ENCODE data around the gene FAM228B. TPM values are rescaled to one million over a fixed set of nuclear protein-coding genes. Genes with fewer than 3 reads are reported as not detected.
"Not testable (repeated sequence)": the region's sequence is repeated elsewhere in the genome, so short reads cannot be mapped to it uniquely, and the experiment has no call there.

FAM228B gene
- total RNA-seq, 1 donor from 2014 or later: 63.1 TPM

- DNase-seq (ENCODE audit: low spot score): no peak
These were observed 34.9 kb downstream of the FAM228B start for GRCh38 chr2:24158131-24158530.

GRCh38 chr2:24159708-24160107, 36.4 kb downstream of the FAM228B start:
- DNase-seq (ENCODE audit: low spot score): no peak

DNA sequence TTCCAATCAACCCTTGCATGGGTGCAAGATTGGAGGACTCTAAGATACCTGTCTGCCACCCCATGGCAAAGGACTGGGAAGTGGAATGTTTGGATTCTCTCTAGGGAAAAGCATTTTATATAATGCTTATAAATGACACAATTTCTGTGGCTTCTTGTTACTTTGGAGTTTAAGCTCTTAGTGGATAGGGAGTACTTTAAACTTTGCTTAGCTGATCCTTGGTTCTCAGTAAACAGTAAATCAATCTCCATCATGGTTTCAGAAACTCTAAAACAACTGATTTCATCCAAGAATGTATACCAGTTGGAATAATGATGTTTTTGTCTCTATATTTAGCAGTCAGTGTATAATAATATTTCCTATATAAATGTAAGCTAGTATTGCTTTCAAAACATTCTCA, 37.5 kb downstream of the FAM228B start:
- DNase-seq (ENCODE audit: low spot score): no peak

DNA sequence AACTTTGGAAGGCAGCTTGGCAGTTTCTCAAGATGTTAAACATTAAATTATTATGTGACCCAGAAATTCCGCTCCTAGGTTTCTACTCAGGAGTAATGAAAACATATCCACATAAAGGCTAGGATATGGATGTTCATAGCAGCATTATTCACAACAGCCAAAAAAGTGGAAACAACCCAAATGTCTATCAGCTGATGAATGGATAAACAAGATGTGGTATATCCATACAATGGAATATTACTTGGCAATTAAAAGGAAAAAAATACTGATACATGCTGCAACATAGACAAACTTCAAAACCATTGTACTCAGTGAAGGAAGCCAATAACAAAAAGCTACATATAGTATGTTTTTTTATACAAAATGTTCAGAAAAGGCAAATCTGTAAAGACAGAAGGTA, 39.2 kb downstream of the FAM228B start:
- DNase-seq (ENCODE audit: low spot score): no peak

DNA sequence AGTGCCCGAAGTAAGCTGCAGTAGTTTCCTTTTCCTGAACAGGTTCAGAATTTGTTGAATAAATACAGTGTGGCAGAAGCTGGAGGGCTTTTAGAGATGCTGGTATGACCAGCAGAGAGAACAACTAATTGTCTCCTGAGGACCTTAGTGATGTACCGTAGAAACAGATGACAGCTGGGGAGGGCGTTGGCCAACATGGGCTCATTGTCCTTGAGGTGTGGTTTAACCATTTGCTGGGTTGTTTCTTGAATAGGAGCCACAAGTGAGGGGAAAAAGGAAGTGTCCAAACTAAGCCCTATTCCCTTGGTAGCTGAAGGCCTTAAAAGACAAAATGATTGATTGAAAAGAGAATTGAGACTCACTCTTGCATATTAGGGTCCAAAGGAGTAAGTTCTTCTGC, 39.9 kb downstream of the FAM228B start:
- DNase-seq (ENCODE audit: low spot score): no peak

GRCh38 chr2:24163601-24164000, 40.3 kb downstream of the FAM228B start:
- DNase-seq (ENCODE audit: low spot score): no peak

DNA sequence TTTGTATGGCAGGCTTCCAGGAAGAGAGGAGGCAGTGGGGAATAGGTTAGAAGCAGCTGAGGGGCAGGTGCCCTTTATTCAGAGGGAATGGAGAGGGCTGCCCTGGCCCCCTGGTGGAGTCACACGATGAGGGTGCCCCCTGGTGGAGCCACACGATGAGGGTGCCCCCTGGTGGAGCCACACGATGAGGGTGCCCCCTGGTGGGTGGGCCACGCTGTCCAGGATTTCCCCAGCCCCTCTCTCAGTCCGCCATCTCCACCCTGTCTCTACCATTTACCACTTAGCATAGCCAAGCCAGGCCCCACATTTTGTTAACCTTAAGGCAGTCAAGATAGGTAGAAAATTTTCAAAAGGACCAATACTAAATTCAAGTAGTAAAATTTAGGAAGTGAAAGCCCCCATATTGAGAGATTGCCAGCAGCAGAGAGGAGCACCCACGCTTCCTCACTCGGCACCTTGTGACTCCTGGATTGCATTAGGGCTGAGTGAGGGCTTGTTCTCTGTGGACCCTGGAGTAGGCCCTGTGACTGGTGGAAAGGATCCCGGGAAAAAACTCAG, 41.2 kb downstream of the FAM228B start:
- no peak for DNase-seq (ENCODE audit: low spot score)

DNA sequence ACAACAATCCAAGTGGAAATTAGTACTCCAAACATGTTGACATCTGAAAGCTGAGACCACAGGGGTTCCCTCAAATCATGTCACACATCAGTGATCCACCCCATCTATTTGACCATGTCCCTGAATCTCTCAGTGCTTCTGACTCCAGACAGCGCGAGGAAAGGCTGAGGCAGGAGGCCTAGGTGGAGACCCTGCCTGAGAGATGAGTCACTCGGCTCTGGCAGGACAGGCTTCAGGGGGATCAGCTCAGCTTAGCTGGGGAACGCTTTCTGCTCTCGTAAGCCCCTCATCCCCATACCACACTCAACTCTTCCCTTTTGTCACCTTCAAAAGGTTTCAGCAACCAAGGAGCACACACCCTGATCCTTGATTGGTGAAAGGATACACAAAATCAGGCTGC, 45.8 kb downstream of the FAM228B start:
- peak; percentile 75 for DNase-seq (ENCODE audit: low spot score)

GRCh38 chr2:24174851-24175277, 51.6 kb downstream of the FAM228B start, which contains the start of gene FAM228A:
Gene FAM228A (plus strand): TSS chr2:24175053. CDS start chr2:24175481, 428 bp downstream.
- no peak for DNase-seq (ENCODE audit: low spot score)

GRCh38 chr2:24175631-24176187, 52.4 kb downstream of the FAM228B start:
- DNase-seq (ENCODE audit: low spot score): peak; percentile 15

- peak; percentile 44 for DNase-seq (ENCODE audit: low spot score)
These were observed 53.1 kb downstream of the FAM228B start for GRCh38 chr2:24176326-24176725.

- no peak for DNase-seq (ENCODE audit: low spot score)
These were observed 56.4 kb downstream of the FAM228B start for GRCh38 chr2:24179683-24180082.

- DNase-seq (ENCODE audit: low spot score): no peak
These were observed 58.6 kb downstream of the FAM228B start for GRCh38 chr2:24181849-24182248.

DNA sequence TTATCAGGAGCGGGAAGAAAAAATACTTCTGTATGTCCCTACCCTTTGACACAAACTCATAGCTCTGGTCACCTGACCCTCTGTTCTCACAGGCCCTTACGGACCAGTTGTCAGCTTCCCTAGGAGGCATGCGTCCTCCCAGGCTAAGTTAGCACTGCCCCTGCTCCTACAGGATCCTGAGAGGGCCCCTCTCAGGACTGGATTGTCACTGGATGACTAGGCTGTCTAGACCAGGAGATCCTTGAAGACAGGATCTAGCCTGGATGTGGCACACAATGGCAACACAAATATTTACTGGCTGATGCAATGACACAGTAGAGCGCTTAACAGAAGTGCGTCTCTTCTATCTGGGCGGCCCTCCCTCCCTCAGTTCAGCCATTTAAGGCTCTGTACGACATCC, 59.2 kb downstream of the FAM228B start:
- no peak for DNase-seq (ENCODE audit: low spot score)

DNA sequence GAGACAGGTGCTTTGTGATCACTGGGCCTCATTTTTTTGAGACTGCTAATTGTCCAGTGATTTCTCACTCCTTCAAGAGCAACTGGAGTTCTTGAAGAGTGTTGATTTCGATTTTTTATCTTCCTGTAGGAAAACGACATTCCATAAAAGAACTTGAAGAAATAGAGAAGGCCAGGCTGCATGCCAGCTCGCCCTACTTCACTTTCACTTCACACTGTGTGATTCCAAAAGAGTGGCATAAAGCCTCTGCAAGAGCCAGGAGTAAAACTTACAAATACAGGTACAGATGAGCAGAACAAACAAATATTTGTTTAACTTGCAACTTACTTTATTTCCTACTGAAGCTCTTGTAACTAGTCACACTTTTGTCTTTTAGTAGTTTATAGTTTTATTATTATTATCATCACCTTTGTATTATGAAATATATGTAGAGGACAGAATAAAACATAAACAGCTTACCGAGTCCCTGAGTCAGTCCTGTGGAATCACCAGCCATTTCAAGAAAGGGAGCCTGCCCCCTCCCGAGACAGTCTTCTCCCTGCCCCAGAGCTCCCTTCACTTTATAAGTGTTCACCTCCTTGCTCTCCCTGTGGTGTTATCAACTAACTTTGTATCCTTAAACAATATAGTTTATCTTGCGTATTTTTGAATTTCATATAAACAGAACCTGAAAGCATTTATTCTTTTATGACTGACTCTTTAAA, 60.2 kb downstream of the FAM228B start:
- DNase-seq (ENCODE audit: low spot score): no peak

DNA sequence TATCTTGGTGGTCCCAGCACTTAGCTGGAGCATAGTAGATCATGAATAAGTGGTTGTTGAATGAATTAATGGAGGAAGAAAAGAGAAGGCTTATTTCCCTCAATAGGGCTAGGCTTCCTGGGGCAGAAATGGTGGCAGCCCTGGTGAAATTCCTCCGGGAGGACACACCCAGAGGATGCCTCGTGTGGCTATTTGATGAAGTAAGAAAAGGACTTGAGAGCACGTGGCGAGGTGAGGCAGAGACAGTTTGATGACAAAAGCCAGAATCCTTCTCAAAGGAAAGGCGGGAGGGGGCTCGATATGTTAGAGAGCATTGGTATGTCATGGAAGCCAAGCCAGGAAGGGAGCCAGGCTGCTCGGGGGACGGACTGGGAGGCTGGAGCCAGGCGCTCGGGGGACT, 66.3 kb downstream of the FAM228B start:
- DNase-seq (ENCODE audit: low spot score): no peak

DNA sequence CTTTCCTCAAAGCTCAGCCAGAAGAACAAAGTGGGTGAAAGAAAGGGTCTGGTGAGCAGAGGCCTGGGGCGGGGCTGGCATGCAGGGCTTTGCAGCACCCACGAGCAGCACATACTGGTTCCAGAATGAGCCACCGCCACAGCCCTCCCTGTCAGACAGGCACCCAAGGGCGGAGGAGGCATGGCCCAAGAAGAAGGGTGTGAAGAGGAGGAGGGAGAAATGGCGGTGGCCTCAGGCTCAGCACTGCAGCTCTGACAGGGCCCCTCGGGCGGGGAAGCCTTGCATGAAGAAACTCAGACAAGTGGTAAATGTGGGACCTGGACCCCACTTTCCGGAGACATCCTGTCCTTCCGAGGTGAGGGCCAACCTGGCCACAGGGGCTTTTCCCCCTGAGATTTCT, 67.2 kb downstream of the FAM228B start:
- no peak for DNase-seq (ENCODE audit: low spot score)

GRCh38 chr2:24191156-24191555, 67.9 kb downstream of the FAM228B start:
- no peak for DNase-seq (ENCODE audit: low spot score)

GRCh38 chr2:24191848-24192247, 68.6 kb downstream of the FAM228B start:
- DNase-seq (ENCODE audit: low spot score): no peak

- DNase-seq (ENCODE audit: low spot score): not testable (repeated sequence)
These were observed 73.9 kb downstream of the FAM228B start for GRCh38 chr2:24197213-24197612.

DNA sequence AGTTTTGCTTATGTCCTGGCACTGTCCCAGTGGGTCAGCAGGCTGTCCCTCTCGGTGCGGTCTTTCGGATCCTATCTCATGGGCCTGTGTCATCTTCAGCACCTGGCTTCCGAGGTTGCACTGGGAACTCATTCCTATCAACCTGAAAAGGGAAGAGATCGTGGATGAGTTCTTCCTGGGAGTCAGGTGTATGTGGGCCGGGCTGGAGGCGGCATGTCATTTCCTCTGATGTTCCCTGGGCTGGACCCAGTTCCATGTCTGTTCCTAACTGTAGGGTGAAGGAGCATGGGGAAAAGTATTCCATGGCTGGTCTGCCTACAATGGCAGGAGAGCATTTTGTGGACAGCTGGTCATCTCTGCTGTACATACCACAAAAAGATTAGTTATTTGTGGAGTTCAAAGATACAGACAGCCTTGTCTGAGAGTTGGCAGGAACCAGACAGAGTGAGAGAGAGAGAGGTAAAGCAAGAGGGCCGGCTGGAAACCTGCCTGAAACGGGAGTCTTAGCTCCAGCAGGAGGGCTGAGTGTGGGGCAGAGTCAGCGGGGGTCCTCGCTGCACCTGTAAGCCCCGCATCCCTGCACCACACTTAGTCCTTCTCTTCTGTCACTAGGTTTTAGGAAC, 76.8 kb downstream of the FAM228B start:
- DNase-seq (ENCODE audit: low spot score): no peak

DNA sequence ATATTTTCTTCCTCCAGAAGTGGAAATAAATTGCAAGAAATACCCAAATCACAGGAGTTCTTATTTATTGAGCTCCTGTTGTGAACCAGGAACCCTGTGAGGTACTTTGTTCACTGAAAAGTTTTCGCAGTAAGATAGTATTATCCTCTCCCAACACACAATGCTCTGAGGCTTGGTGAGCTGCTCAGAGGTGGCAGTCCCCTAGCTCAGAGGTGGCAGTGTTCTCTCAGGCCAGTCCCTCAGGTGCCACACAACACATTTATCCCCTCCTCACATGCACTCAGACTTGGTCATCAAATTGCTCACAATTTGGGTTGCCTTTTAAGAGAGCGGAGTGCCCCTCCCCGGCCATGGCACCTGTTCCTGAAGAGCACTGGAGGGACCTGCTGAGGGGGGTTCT, 77.5 kb downstream of the FAM228B start:
- no peak for DNase-seq (ENCODE audit: low spot score)

Measured in umbilical cord (tissue), 2 donors.